Heart left ventricle (tissue), 16 donors: ENCODE data around the gene IL22RA1. TPM values are rescaled to one million over a fixed set of nuclear protein-coding genes. Genes with fewer than 3 reads are reported as not detected.

Experiments used
- ATAC-seq, 4 donors: fragments of 200-7000 bp; cut with Tn5 transposase; one replicate each; pipeline ENCODE4 v1.9.1; 2020 to 2022; ENCODE audit warnings: moderate library complexity in 4 of 4, mild to moderate bottlenecking in 3 of 4, moderate number of reproducible peaks in 1 of 4
- DNase-seq, 5 donors: peaks; one replicate each; pipeline ENCODE4 v3.0.0-alpha.2; 2020
- H3K27ac ChIP-seq, 12 donors: fragments of 200-600 bp; sonication (generic) in 4 of 12; one replicate each; pipeline versions ENCODE4 v1.5.0 to v1.8.0; 2016 to 2022; ENCODE audit warnings: mild to moderate bottlenecking in 2 of 12
- H3K27me3 ChIP-seq, 9 donors: fragments of 200-600 bp; sonication (generic) in 2 of 9; one replicate each; pipeline versions ENCODE4 v1.5.1 to v1.8.0; 2016 to 2022; ENCODE audit warnings: mild to moderate bottlenecking in 3 of 9
- H3K36me3 ChIP-seq, 9 donors: fragments of 200-600 bp; sonication (generic) in 2 of 9; one replicate each; pipeline versions ENCODE4 v1.5.0 to v1.8.0; 2018 to 2022; ENCODE audit warnings: mild to moderate bottlenecking in 2 of 9
- H3K4me1 ChIP-seq, 12 donors: fragments of 200-600 bp; sonication (generic) in 4 of 12; one replicate each; pipeline versions ENCODE4 v1.5.0 to v1.8.0; 2016 to 2022; ENCODE audit warnings: mild to moderate bottlenecking in 3 of 12
- H3K4me3 ChIP-seq, 12 donors: fragments of 200-600 bp; sonication (generic) in 4 of 12; one replicate each; pipeline versions ENCODE4 v1.5.0 to v1.8.0; 2017 to 2022; ENCODE audit warnings: mild to moderate bottlenecking in 9 of 12, moderate library complexity in 4 of 12
- H3K9me3 ChIP-seq, 12 donors: fragments of 200-600 bp; sonication (generic) in 4 of 12; one replicate each; pipeline versions ENCODE4 v1.5.0 to v1.8.0; 2016 to 2022; ENCODE audit warnings: mild to moderate bottlenecking in 1 of 12
- POLR2A ChIP-seq, 2 donors: fragments of 450-650 bp; IDR thresholded peaks; one replicate each; pipeline ENCODE4 v1.6.1; 2017; ENCODE audit warnings: antibody characterized with exemption in 2 of 2, mild to moderate bottlenecking in 2 of 2, moderate library complexity in 2 of 2
- WGBS, 4 donors: extraction: QIAGEN DNeasy Blood & Tissue Kit in 2 of 4; methylation state at CpG; one replicate each; pipeline versions ENCODE4 v1.1.5 to v1.1.7; 2013 to 2018; 5-methylcytosine and 5-hydroxymethylcytosine counted together
- intact Hi-C, 10 donors: fragments of 100-400 bp; cut with DNase I; formaldehyde crosslinking; loops; one replicate each; pipeline versions ENCODE4 v1.11.1 to v1.14.2; 2022
- polyA plus RNA-seq, 2 donors: library from polyadenylated mRNA; stranded (reverse); fragments of 200-250 nt; gene quantifications; one replicate each; pipeline ENCODE4 v1.2.3, GENCODE V29; 2013
- total RNA-seq, 9 donors: library from RNA; depleted of rRNA in 2 of 9; stranded (reverse); fragments of >200 nt in 2 of 9; fragmentation: NEBNext Ultra II Directional in 3 of 9; extraction: Animal tissue kit (Norgen Biotek cat#: 25700) in 3 of 9; gene quantifications; one replicate each; pipeline versions ENCODE4 v1.1.0 to v1.2.4, GENCODE V29; 2016 to 2023
- TF ChIP-seq, protein P1 (sequence below), 12 donors: fragments of 200-600 bp; sonication (generic) in 4 of 12; IDR thresholded peaks; one replicate each; pipeline versions ENCODE4 v1.5.0 to v1.8.0; 2018 to 2022; ENCODE audit warnings: antibody characterized with exemption in 12 of 12, mild to moderate bottlenecking in 5 of 12
- donor health status: ischemic (EF 13 %, LVEDD 7.1; RV severe dilation, severe dysfunction).
- donor health status: healthy with polysubstance abuse.
- donor health status: DM: no; HTN: yes; CAD: no.
- donor health status: DM: no; HTN: no; CAD: no.
- donor health status: ischemic (EF 25% LVEDD 6.9; RV normal size, moderate dysfunction).
- donor health status: ischemic (EF 25% LVEDD 5.7; RV mildly dilated, moderate dysfunction).
- donor health status: healthy.
- donor health status: DM: yes; HTN: yes; CAD: no.
- donor health status: ischemic (EF 35%, LVEDD 5.7; RV mildly dilated, moderate dysfunction).
- donor health status: nonischemic (EF 11% LVEDD 7.7; RV severe dilation, severe dysfunction).
- donor health status: DM: yes; HTN: yes; CAD: no.
- donor health status: PGD.
- donor health status: ischemic (EF 29% LVEDD 5.4; RV normal size, mild dysfunction).
- donor health status: nonischemic (EF 23%, LVEDD 6.1; RV moderate dilation, normal function).

IL22RA1 gene
- total and polyA plus RNA-seq, 11 donors, result 0.04 to 1.3 (median 0.36) TPM; not detected in 3

DNA sequence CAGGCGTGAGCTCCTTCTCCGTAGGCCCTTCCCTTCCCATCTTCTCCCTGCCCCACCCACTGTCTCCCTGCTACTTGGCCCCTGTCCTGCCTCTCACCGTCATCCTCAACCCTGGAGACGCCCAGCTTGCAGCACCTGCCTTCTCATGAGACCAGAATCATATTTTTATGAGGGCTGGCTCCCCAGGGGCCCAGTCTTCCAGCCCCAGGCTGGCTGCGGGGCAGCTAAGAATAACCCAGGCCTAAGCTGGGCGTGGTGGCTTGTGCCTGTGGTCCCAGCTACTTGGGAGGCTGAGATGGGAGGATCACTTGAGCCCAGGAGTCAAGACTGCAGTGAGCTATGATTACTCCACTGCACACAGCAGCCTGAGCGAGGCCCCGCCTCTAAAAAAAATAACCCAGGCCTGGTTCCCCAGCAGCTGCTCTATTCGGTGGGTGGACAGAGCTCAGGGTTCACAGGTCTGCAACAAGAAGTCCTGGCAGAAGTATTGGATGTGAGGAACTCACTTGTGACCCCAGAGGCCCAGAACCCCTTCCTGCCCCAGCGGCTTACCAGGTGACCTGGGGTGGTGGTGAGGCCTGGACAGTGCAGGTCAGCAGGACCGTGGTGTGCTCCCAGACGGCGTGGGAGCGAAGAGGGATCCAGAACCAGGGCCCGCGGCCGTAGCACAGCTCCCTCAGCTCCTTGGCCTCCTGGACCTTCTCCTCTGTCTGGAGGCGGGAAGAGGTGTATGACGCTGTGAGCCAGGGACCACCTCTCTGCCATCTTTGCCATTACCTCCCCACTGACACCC lies 37.4 kb downstream of the IL22RA1 start:
- WGBS, 4 donors, result 79 to 87% (median 86%) methylated on average over 14 to 19 of the region's 19 CpGs
- H3K27ac ChIP-seq, result peak overlapping the region in 5 of 12 donors; percentile 9 to 92 (median 32)
- intact Hi-C loops, result no loop called here
- peaks cover 0 to 69% (median 22%) of the 10 kb centered on the region in 12 donors for H3K4me1 ChIP-seq
- TF ChIP-seq, protein P1, sequence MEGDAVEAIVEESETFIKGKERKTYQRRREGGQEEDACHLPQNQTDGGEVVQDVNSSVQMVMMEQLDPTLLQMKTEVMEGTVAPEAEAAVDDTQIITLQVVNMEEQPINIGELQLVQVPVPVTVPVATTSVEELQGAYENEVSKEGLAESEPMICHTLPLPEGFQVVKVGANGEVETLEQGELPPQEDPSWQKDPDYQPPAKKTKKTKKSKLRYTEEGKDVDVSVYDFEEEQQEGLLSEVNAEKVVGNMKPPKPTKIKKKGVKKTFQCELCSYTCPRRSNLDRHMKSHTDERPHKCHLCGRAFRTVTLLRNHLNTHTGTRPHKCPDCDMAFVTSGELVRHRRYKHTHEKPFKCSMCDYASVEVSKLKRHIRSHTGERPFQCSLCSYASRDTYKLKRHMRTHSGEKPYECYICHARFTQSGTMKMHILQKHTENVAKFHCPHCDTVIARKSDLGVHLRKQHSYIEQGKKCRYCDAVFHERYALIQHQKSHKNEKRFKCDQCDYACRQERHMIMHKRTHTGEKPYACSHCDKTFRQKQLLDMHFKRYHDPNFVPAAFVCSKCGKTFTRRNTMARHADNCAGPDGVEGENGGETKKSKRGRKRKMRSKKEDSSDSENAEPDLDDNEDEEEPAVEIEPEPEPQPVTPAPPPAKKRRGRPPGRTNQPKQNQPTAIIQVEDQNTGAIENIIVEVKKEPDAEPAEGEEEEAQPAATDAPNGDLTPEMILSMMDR (IDR thresholded peaks at IDR 0.05), result no peak
- TF ChIP-seq POLR2A (IDR thresholded peaks at IDR 0.05), result no peak
- no peak for ATAC-seq
- DNase-seq, result peak in 1 of 5 donors; percentile 36
- H3K36me3 ChIP-seq, result peaks cover 0 to 45% (median 9%) of the 10 kb centered on the region in 9 donors
- H3K27me3 ChIP-seq, result no peaks in the 10 kb centered on the region
- H3K4me3 ChIP-seq, result no peak overlapping the region
- H3K9me3 ChIP-seq, result no peaks in the 10 kb centered on the region

DNA sequence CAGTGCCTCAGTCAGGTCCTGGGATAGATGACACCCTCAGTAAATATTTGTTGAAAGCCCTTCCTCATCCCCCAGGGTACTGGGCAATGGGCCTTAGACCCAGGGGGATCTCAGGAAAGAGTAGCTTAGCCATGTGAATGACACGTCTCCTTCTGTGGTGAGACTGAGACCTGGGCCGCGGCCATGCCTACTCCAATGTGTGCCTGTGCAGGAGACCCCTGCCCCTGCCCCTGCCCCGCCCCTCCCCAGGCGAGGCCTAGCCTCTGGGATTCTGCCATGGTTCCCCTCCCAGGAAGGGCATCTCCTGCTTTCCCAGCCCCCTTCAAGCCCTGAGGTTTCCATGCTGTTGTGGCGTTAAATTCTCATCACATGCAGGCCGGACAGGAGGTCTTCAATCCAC lies 38.1 kb downstream of the IL22RA1 start:
- H3K4me3 ChIP-seq, result no peak overlapping the region

DNA sequence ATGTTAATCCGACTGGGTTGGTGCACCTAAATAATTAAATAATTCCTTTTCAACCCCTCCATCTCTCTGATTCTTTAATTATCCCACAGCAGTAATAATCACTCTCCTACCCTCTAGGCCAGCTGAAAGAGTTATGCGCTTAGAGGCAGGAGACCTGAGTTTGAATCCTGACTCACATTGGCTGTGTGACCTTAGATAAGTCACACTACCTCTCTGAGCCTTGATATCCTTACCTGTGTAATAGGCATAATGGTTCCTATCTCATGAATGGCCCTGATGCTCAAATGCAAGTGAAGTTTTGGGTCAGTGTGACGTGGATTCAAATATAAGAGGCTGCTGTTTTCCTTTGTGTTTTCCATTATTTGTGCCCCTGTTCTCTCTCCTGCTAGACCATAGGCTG lies 39.1 kb downstream of the IL22RA1 start:
- ATAC-seq (no peak), DNase-seq (no peak)
- no peaks in the 10 kb centered on the region for H3K27me3 ChIP-seq
- H3K4me1 ChIP-seq, result peaks cover 0 to 75% (median 21%) of the 10 kb centered on the region in 12 donors
- peak overlapping the region in 4 of 12 donors; percentile 68 to 92 (median 76) for H3K27ac ChIP-seq
- intact Hi-C loops, result no loop called here
- no peak overlapping the region for H3K4me3 ChIP-seq
- 84 to 92% (median 88%) methylated on average over 3 of the region's 3 CpGs for whole genome bisulfite sequencing, 4 donors
- no peaks in the 10 kb centered on the region for H3K9me3 ChIP-seq
- H3K36me3 ChIP-seq, result peaks cover 0 to 45% (median 9%) of the 10 kb centered on the region in 9 donors
- TF ChIP-seq, protein P1 (IDR thresholded peaks at IDR 0.05), result no peak
- no peak for TF ChIP-seq POLR2A (IDR thresholded peaks at IDR 0.05)

More for the DNA sequence above, 38.1 kb downstream of the IL22RA1 start:
- WGBS, 4 donors, result 85 to 94% (median 92%) methylated on average over 6 to 7 of the region's 7 CpGs
- no peak for ATAC-seq
- TF ChIP-seq POLR2A (IDR thresholded peaks at IDR 0.05), result no peak
- TF ChIP-seq, protein P1 (IDR thresholded peaks at IDR 0.05), result no peak
- Histone ChIP-seq H3K36me3 (peaks cover 0 to 45% (median 9%) of the 10 kb centered on the region in 9 donors), H3K27me3 (no peaks in the 10 kb centered on the region), H3K9me3 (no peaks in the 10 kb centered on the region), H3K4me1 (peaks cover 0 to 75% (median 23%) of the 10 kb centered on the region in 12 donors), H3K27ac (peak overlapping the region in 4 of 12 donors; percentile 15 to 92 (median 32))
- intact Hi-C loops, result no loop called here
- peak in 1 of 5 donors; percentile 29 for DNase-seq

DNA sequence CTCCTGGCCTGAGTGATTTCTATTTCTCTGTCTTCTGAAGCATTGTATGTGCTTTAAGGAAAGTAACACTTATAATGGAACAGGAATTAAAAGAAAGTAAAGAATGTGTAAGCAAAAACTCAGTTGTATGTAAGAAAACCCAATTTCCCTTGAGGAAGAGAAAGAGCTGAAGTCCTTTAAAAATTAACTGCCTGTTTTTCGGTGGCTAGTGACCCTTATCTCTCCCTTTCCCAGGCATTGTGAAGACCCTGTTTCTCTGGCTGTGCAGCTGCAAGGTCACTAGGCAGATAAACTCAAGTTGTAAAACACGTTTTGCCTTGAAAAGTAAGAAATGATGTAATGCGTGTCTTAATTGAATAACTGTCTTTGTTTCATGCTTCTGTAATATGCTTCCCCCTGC lies 39.5 kb downstream of the IL22RA1 start:
- intact Hi-C loops, result no loop called here
- Histone ChIP-seq H3K36me3 (peaks cover 0 to 45% (median 9%) of the 10 kb centered on the region in 9 donors), H3K4me3 (no peak overlapping the region), H3K9me3 (no peaks in the 10 kb centered on the region), H3K4me1 (peaks cover 0 to 75% (median 20%) of the 10 kb centered on the region in 12 donors), H3K27me3 (no peaks in the 10 kb centered on the region), H3K27ac (peak overlapping the region in 9 of 12 donors; percentile 9 to 92 (median 68))
- DNase-seq (no peak), ATAC-seq (no peak)
- WGBS, 4 donors, result 37 to 43% (median 41%) methylated on average over 3 of the region's 3 CpGs
- TF ChIP-seq, protein P1 (IDR thresholded peaks at IDR 0.05), result no peak
- no peak for TF ChIP-seq POLR2A (IDR thresholded peaks at IDR 0.05)
